HCT116 (cell line): ENCODE measurements around the gene TTC9B.

ENCODE experiments used
- CEBPB ChIP-seq: IDR thresholded peaks from 2 replicates; pipeline ENCODE4 v1.6.1; 2012; ENCODE audit warnings: low read depth
- CTCF ChIP-seq, 3 experiments: fragments of 200-600 bp in 1 of 3; sonication (generic) in 1 of 3; IDR thresholded peaks in 2 of 3; conservative IDR thresholded peaks in 1 of 3; 2 replicates each; pipeline ENCODE4 v1.5.1; 2012 to 2017; ENCODE audit warnings: low read depth in 2 of 3, low read length in 2 of 3, antibody characterized with exemption in 1 of 3, borderline replicate concordance in 1 of 3, control low read depth in 1 of 3, mild to moderate bottlenecking in 1 of 3, mixed read lengths in 1 of 3, mixed run types in 1 of 3, moderate library complexity in 1 of 3; ENCODE audit not compliant: insufficient read depth in 1 of 3
- POLR2A ChIP-seq: IDR thresholded peaks from 2 replicates; pipeline ENCODE4 v1.7.0; 2011; ENCODE audit warnings: borderline replicate concordance; ENCODE audit not compliant: insufficient read depth, insufficient read length; ENCODE audit errors: extremely low read depth
- POLR2AphosphoS5 ChIP-seq: IDR thresholded peaks from 2 replicates; pipeline ENCODE4 v1.6.1; 2011; ENCODE audit warnings: mild to moderate bottlenecking, low read depth, low read length, moderate library complexity
- RAD21 ChIP-seq: IDR thresholded peaks from 2 replicates; pipeline ENCODE4 v1.6.1; 2012; ENCODE audit warnings: low read depth, mild to moderate bottlenecking
- REST ChIP-seq: IDR thresholded peaks from 2 replicates; pipeline ENCODE4 v1.6.1; 2012; ENCODE audit warnings: low read depth

DNA sequence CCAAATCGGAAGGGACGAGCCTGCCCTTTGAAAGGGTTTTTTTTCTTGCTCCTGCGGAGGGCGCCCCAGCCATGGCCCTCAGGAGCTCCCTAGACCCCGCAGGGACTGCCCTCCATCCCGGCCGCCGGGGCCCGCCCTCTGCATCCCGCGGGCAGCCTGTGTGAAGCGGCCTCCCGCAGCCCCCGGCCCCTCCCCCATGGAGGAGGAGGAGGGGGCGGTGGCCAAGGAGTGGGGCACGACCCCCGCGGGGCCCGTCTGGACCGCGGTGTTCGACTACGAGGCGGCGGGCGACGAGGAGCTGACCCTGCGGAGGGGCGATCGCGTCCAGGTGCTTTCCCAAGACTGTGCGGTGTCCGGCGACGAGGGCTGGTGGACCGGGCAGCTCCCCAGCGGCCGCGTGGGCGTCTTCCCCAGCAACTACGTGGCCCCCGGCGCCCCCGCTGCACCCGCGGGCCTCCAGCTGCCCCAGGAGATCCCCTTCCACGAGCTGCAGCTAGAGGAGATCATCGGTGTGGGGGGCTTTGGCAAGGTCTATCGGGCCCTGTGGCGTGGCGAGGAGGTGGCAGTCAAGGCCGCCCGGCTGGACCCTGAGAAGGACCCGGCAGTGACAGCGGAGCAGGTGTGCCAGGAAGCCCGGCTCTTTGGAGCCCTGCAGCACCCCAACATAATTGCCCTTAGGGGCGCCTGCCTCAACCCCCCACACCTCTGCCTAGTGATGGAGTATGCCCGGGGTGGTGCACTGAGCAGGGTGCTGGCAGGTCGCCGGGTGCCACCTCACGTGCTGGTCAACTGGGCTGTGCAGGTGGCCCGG, 26.1 kb downstream of the TTC9B start:
- TF ChIP-seq CTCF (IDR thresholded peaks at IDR 0.05 in 2 of 3, conservative IDR thresholded peaks at IDR 0.05 in 1 of 3; ENCODE audit: borderline replicate concordance in 1 of 3, insufficient read depth in 1 of 3, low read depth in 2 of 3, low read length in 2 of 3) (peak in 2 of 3 experiments; percentile 5 to 7; a peak in 1 of 6 replicates), POLR2AphosphoS5 (no peak), POLR2A (no peak), CEBPB (no peak), REST (no peak), RAD21 (peak; percentile 35)
